Activated CD4-positive, alpha-beta T cell treated with anti-CD3 and anti-CD28 coated beads, Interleukin-2, Interleukin-6, amounts not matched to agents 100 ng/mL and 50 ng/mL, durations not matched to agents 16 hours and 8 hours (primary cell): ENCODE data around the gene NTSR1.

Experiments used
- DNase-seq: peaks from one replicate; pipeline ENCODE4 v3.0.0-alpha.2; 2020

The NTSR1 gene

GRCh38 chr20:62760856-62761758 lies 52.5 kb downstream of the NTSR1 start:
- DNase-seq, result no peak

GRCh38 chr20:62761759-62762131 lies 53.1 kb downstream of the NTSR1 start:
- DNase-seq, result no peak

GRCh38 chr20:62762376-62762775 lies 53.7 kb downstream of the NTSR1 start:
- DNase-seq, result no peak

- no peak for DNase-seq
These were observed 54.2 kb downstream of the NTSR1 start for GRCh38 chr20:62762801-62763368.

GRCh38 chr20:62763404-62763803 lies 54.8 kb downstream of the NTSR1 start:
- DNase-seq, result no peak

GRCh38 chr20:62764156-62764935 lies 55.7 kb downstream of the NTSR1 start:
- DNase-seq, result no peak

- no peak for DNase-seq
These were observed 56.4 kb downstream of the NTSR1 start for GRCh38 chr20:62765021-62765420.

GRCh38 chr20:62765432-62766070 lies 56.9 kb downstream of the NTSR1 start:
- no peak for DNase-seq

GRCh38 chr20:62766071-62766450 lies 57.4 kb downstream of the NTSR1 start:
- DNase-seq, result no peak

GRCh38 chr20:62766716-62767115 lies 58.1 kb downstream of the NTSR1 start:
- no peak for DNase-seq

- DNase-seq, result no peak
These were observed 59.6 kb downstream of the NTSR1 start for GRCh38 chr20:62768234-62768546.

- no peak for DNase-seq
These were observed 60.1 kb downstream of the NTSR1 start for GRCh38 chr20:62768551-62769287.

GRCh38 chr20:62769346-62770071 lies 60.9 kb downstream of the NTSR1 start:
- DNase-seq, result no peak

GRCh38 chr20:62770111-62770910 lies 61.7 kb downstream of the NTSR1 start:
- no peak for DNase-seq

GRCh38 chr20:62770916-62771315 lies 62.3 kb downstream of the NTSR1 start:
- no peak for DNase-seq

GRCh38 chr20:62771396-62772102 lies 62.9 kb downstream of the NTSR1 start:
- no peak for DNase-seq

GRCh38 chr20:62772103-62772611 lies 63.5 kb downstream of the NTSR1 start:
- DNase-seq, result no peak

GRCh38 chr20:62772619-62772989 lies 64.0 kb downstream of the NTSR1 start:
- DNase-seq, result no peak

- no peak for DNase-seq
These were observed 64.6 kb downstream of the NTSR1 start for GRCh38 chr20:62772990-62773844.
